ENCODE data around the gene TEAD1. TPM values are rescaled to one million over a fixed set of nuclear protein-coding genes. Genes with fewer than 3 reads are reported as not detected.

Gene TEAD1
- total and polyA plus RNA-seq, 2 donors (not counting 3 experiments of a cell fraction or from before 2014, with no cell fraction given), result 15.3 to 49.0 TPM

DNA sequence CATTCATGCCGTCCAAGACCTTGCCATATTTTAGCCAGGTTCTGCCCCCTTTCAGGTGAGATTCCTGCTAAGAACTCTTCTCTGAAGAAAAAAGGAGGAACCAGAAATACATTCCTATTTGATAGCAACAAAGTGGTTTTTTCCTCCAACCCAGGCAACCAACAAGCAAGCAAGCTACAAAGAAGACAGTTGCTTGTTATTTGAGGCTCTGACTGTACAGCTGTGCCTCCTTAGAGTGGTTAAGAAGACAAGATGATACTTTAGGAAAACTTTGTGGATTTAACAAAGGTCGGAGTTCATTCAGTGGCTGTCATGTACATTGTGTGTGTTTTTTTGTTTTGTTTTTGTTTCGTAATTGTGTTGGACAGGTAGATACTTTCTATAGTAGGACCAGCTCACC lies 21.7 kb downstream of the TEAD1 start:
- H3K9me1 ChIP-seq (replicated peaks; ENCODE audit: control insufficient read depth, extremely low read depth, insufficient read depth, low read length), result no peaks in the 10 kb centered on the region
- FAIRE-seq (no peak), DNase-seq (ENCODE audit: low read depth, low spot score) (no peak)
- H3K79me2 ChIP-seq (ENCODE audit: control insufficient read depth, insufficient read depth, low read length), result peaks cover 55% of the 10 kb centered on the region
- H3K36me3 ChIP-seq (ENCODE audit: control insufficient read depth in 2 of 2, extremely low read depth in 1 of 2, insufficient read depth in 2 of 2, low read length in 2 of 2), result no peaks in the 10 kb centered on the region
- intact Hi-C loops (cut with micrococcal nuclease) (loop anchor here (10.0 kb wide), 1 partner anchor 721 kb away; no protein-coding TSS in a partner anchor), dilution Hi-C loops (cut with MboI; ENCODE audit: extremely low pct_ligation_motif_present, low sequenced_read_pairs) (no loop called here)
- POLR2A ChIA-PET, result no interaction called here
- no TSS peak for BruUV-seq (replicated peaks)
- no peak overlapping the region for H3K27ac ChIP-seq (ENCODE audit: insufficient read depth, low read depth, low read length)
- no peak overlapping the region for H3K4me3 ChIP-seq (replicated peaks in 1 of 3; ENCODE audit: insufficient read depth in 1 of 3, low read depth in 1 of 3, low read length in 3 of 3)
- CTCF ChIA-PET, result no interaction called here
- no peaks in the 10 kb centered on the region for H3K9me3 ChIP-seq (replicated peaks; ENCODE audit: control insufficient read depth, insufficient read depth, low read length)
- H3K4me1 ChIP-seq (ENCODE audit: control insufficient read depth, extremely low read depth, insufficient read depth, low read length), result peaks cover 48% of the 10 kb centered on the region
- no peak overlapping the region for H3K9ac ChIP-seq (replicated peaks; ENCODE audit: extremely low read depth, insufficient read depth, low read length)
- TF ChIP-seq MYC (IDR thresholded peaks at IDR 0.05; ENCODE audit: low read depth, low read length) (no peak), POLR2A (IDR thresholded peaks at IDR 0.05; ENCODE audit: low read depth, low read length) (no peak), POLR2AphosphoS5 (IDR thresholded peaks at IDR 0.05; ENCODE audit: insufficient read depth, low read depth, low read length) (no peak), GATA2 (IDR thresholded peaks at IDR 0.05; ENCODE audit: insufficient read depth, insufficient read length, low read depth, low read length) (no peak), FOS (IDR thresholded peaks at IDR 0.05; ENCODE audit: borderline replicate concordance, insufficient read depth, low read length) (no peak), JUN (IDR thresholded peaks at IDR 0.05; ENCODE audit: borderline replicate concordance, insufficient read depth, insufficient read length, low read depth) (no peak), EZH2 (IDR thresholded peaks at IDR 0.05; ENCODE audit: borderline replicate concordance, low read depth, low read length, severe bottlenecking) (no peak)
- TF ChIP-seq, protein P1, sequence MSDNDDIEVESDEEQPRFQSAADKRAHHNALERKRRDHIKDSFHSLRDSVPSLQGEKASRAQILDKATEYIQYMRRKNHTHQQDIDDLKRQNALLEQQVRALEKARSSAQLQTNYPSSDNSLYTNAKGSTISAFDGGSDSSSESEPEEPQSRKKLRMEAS (IDR thresholded peaks at IDR 0.05; ENCODE audit: insufficient read depth, insufficient read length), result no peak
- TF ChIP-seq, protein P2, sequence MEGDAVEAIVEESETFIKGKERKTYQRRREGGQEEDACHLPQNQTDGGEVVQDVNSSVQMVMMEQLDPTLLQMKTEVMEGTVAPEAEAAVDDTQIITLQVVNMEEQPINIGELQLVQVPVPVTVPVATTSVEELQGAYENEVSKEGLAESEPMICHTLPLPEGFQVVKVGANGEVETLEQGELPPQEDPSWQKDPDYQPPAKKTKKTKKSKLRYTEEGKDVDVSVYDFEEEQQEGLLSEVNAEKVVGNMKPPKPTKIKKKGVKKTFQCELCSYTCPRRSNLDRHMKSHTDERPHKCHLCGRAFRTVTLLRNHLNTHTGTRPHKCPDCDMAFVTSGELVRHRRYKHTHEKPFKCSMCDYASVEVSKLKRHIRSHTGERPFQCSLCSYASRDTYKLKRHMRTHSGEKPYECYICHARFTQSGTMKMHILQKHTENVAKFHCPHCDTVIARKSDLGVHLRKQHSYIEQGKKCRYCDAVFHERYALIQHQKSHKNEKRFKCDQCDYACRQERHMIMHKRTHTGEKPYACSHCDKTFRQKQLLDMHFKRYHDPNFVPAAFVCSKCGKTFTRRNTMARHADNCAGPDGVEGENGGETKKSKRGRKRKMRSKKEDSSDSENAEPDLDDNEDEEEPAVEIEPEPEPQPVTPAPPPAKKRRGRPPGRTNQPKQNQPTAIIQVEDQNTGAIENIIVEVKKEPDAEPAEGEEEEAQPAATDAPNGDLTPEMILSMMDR (IDR thresholded peaks at IDR 0.05; ENCODE audit: extremely low read depth in 1 of 2, insufficient read depth in 1 of 2, low read depth in 1 of 2, low read length in 2 of 2), result no peak
- H4K20me1 ChIP-seq (replicated peaks; ENCODE audit: control insufficient read depth, extremely low read depth, insufficient read depth, low read length), result no peaks in the 10 kb centered on the region
- H3K27me3 ChIP-seq (ENCODE audit: control insufficient read depth in 2 of 2, insufficient read depth in 2 of 2, low read length in 2 of 2), result no peaks in the 10 kb centered on the region
- no peak overlapping the region for H3K4me2 ChIP-seq (ENCODE audit: insufficient read depth, low read length)
- H2AFZ ChIP-seq (ENCODE audit: low read depth, low read length), result no peak overlapping the region
